Measurements from ENCODE around the gene KLHL13.

The KLHL13 gene

DNA sequence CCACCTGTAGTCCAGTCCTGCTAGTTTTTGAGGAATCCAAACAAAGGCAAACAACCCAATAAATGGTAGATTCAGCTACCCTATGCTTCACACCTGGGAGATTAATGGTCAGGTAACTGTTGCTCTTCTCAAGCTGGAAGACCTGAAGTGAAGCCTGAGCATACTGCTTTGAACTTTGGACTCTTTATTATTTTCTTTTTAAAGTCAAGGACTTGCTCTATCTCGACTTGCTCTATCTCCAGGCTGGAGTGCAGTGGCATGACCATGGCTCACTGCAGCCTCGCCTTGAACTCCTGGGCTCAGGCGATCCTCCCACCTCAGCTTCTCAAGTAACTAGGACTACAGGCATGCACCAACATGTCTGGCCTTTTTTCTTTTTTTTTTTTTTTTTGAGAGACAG, 14.7 kb upstream of the KLHL13 start:
- TF ChIP-seq ZBTB7A (IDR thresholded peaks at IDR 0.05; ENCODE audit: low read depth) = no peak
- TF ChIP-seq YY1 (IDR thresholded peaks at IDR 0.05; ENCODE audit: low read depth) = no peak
- TF ChIP-seq CREB1 (IDR thresholded peaks at IDR 0.05; ENCODE audit: low read depth) = no peak
- TF ChIP-seq, protein P1, sequence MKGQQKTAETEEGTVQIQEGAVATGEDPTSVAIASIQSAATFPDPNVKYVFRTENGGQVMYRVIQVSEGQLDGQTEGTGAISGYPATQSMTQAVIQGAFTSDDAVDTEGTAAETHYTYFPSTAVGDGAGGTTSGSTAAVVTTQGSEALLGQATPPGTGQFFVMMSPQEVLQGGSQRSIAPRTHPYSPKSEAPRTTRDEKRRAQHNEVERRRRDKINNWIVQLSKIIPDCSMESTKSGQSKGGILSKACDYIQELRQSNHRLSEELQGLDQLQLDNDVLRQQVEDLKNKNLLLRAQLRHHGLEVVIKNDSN (IDR thresholded peaks at IDR 0.05) = no peak
- TF ChIP-seq EGR1 (IDR thresholded peaks at IDR 0.05) = no peak

DNA sequence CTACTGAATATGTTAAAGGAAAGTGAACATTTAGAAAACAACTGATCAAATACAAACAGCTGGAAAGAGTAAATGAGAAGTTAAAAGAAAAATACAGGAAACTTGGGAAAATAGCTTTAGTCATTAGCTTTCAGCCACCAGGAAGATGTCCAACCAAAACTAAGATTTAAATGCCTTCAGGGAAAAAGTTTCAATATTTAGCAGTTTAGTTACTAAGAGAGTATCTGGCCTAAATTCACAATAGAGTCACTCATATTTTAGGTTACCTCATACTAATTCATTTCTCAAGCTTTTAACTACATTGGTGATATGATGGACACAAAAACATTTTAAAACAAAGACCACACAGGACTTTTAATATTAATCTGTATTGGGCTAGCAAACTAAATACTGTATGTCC, 13.1 kb upstream of the KLHL13 start:
- TF ChIP-seq CREB1 (IDR thresholded peaks at IDR 0.05; ENCODE audit: low read depth) (no peak), RAD21 (IDR thresholded peaks at IDR 0.05; ENCODE audit: low read depth) (no peak), CEBPB (IDR thresholded peaks at IDR 0.05) (no peak), TEAD4 (IDR thresholded peaks at IDR 0.05) (no peak), EP300 (IDR thresholded peaks at IDR 0.05; ENCODE audit: borderline replicate concordance) (no peak), TAF1 (IDR thresholded peaks at IDR 0.05; ENCODE audit: low read depth) (no peak), ZBTB7A (IDR thresholded peaks at IDR 0.05; ENCODE audit: low read depth) (no peak), FOXM1 (IDR thresholded peaks at IDR 0.05; ENCODE audit: borderline replicate concordance, low read depth) (no peak), EGR1 (IDR thresholded peaks at IDR 0.05) (no peak), TCF12 (IDR thresholded peaks at IDR 0.05; ENCODE audit: low read depth) (no peak), NFIC (IDR thresholded peaks at IDR 0.05) (no peak), YY1 (IDR thresholded peaks at IDR 0.05; ENCODE audit: low read depth) (no peak)
- TF ChIP-seq, protein P1 (IDR thresholded peaks at IDR 0.05) = no peak
- TF ChIP-seq, protein P2, sequence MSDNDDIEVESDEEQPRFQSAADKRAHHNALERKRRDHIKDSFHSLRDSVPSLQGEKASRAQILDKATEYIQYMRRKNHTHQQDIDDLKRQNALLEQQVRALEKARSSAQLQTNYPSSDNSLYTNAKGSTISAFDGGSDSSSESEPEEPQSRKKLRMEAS (IDR thresholded peaks at IDR 0.05) = no peak
- TF ChIP-seq, protein P3, sequence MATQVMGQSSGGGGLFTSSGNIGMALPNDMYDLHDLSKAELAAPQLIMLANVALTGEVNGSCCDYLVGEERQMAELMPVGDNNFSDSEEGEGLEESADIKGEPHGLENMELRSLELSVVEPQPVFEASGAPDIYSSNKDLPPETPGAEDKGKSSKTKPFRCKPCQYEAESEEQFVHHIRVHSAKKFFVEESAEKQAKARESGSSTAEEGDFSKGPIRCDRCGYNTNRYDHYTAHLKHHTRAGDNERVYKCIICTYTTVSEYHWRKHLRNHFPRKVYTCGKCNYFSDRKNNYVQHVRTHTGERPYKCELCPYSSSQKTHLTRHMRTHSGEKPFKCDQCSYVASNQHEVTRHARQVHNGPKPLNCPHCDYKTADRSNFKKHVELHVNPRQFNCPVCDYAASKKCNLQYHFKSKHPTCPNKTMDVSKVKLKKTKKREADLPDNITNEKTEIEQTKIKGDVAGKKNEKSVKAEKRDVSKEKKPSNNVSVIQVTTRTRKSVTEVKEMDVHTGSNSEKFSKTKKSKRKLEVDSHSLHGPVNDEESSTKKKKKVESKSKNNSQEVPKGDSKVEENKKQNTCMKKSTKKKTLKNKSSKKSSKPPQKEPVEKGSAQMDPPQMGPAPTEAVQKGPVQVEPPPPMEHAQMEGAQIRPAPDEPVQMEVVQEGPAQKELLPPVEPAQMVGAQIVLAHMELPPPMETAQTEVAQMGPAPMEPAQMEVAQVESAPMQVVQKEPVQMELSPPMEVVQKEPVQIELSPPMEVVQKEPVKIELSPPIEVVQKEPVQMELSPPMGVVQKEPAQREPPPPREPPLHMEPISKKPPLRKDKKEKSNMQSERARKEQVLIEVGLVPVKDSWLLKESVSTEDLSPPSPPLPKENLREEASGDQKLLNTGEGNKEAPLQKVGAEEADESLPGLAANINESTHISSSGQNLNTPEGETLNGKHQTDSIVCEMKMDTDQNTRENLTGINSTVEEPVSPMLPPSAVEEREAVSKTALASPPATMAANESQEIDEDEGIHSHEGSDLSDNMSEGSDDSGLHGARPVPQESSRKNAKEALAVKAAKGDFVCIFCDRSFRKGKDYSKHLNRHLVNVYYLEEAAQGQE (IDR thresholded peaks at IDR 0.05; ENCODE audit: low read depth) = no peak

DNA sequence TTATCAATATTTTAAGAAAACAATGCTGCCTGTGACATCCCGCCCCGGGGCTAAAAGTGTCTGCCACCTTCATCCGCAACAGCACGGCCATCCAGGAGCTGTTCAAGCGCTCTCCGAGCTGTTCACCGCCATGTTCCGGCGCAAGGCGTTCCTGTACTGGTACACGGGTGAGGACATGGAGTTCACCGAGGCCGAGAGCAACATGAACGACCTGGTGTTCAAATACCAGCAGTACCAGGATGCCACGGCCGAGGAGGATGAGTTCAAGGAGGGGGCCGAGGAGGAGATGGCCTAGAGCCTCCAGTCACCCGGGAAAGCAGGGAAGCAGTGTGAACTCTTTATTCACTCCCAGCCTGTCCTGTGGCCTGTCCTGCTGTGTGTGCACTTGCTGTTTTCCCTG, 12.1 kb upstream of the KLHL13 start:
- TF ChIP-seq YY1 (IDR thresholded peaks at IDR 0.05; ENCODE audit: low read depth) (no peak), NFIC (IDR thresholded peaks at IDR 0.05) (no peak), ZBTB7A (IDR thresholded peaks at IDR 0.05; ENCODE audit: low read depth) (no peak), TAF1 (IDR thresholded peaks at IDR 0.05; ENCODE audit: low read depth) (no peak), TCF12 (IDR thresholded peaks at IDR 0.05; ENCODE audit: low read depth) (no peak), EP300 (IDR thresholded peaks at IDR 0.05; ENCODE audit: borderline replicate concordance) (no peak), RAD21 (IDR thresholded peaks at IDR 0.05; ENCODE audit: low read depth) (no peak), EGR1 (IDR thresholded peaks at IDR 0.05) (no peak), CREB1 (IDR thresholded peaks at IDR 0.05; ENCODE audit: low read depth) (no peak)
- TF ChIP-seq, protein P2 (IDR thresholded peaks at IDR 0.05) = no peak
- TF ChIP-seq, protein P3 (IDR thresholded peaks at IDR 0.05; ENCODE audit: low read depth) = no peak

DNA sequence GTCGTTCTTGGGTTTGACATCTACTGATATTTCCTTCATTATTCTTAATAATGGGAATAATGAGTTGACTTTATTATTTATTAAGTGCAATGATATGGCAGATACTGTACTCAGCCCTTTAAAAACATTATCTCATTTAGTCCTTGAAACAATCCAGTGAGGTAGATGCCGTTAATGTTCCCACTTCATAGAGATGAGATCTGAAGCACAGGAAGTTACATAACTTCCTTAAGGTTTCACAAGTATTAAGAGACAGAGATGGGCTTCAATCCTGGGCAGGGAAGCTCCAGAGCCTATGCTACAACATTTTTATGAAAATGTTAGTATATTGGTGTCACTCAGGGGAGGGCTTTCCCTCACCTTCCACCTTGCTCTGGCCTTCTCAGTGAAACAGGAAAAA, 9.7 kb upstream of the KLHL13 start:
- TF ChIP-seq FOXM1 (IDR thresholded peaks at IDR 0.05; ENCODE audit: borderline replicate concordance, low read depth) (no peak), TCF12 (IDR thresholded peaks at IDR 0.05; ENCODE audit: low read depth) (no peak), CREB1 (IDR thresholded peaks at IDR 0.05; ENCODE audit: low read depth) (no peak), ZBTB7A (IDR thresholded peaks at IDR 0.05; ENCODE audit: low read depth) (no peak), CEBPB (IDR thresholded peaks at IDR 0.05) (no peak), NFIC (IDR thresholded peaks at IDR 0.05) (no peak), EP300 (IDR thresholded peaks at IDR 0.05; ENCODE audit: borderline replicate concordance) (no peak), TAF1 (IDR thresholded peaks at IDR 0.05; ENCODE audit: low read depth) (no peak), TEAD4 (IDR thresholded peaks at IDR 0.05) (no peak), RAD21 (IDR thresholded peaks at IDR 0.05; ENCODE audit: low read depth) (no peak), YY1 (IDR thresholded peaks at IDR 0.05; ENCODE audit: low read depth) (no peak), EGR1 (IDR thresholded peaks at IDR 0.05) (no peak)
- TF ChIP-seq, protein P2 (IDR thresholded peaks at IDR 0.05) = no peak
- TF ChIP-seq, protein P1 (IDR thresholded peaks at IDR 0.05) = no peak
- TF ChIP-seq, protein P3 (IDR thresholded peaks at IDR 0.05; ENCODE audit: low read depth) = no peak

Measured in Ishikawa (cell line).